HEK293T (cell line): ENCODE measurements around the gene JAZF1.

Experiments
- ARNT ChIP-seq: fragments of 450-650 bp; IDR thresholded peaks from 2 replicates; pipeline ENCODE4 v1.6.1; 2017; ENCODE audit warnings: mild to moderate bottlenecking
- BHLHE40 ChIP-seq: fragments of 450-650 bp; IDR thresholded peaks from 2 replicates; pipeline ENCODE4 v1.6.1; 2016; ENCODE audit warnings: mild to moderate bottlenecking, moderate library complexity, borderline replicate concordance
- ELF4 ChIP-seq: fragments of 450-650 bp; IDR thresholded peaks from 2 replicates; pipeline ENCODE4 v1.6.1; 2017; ENCODE audit warnings: antibody characterized with exemption
- FOXA1 ChIP-seq: fragments of 450-650 bp; IDR thresholded peaks from 2 replicates; pipeline ENCODE4 v1.6.1; 2016; ENCODE audit warnings: mild to moderate bottlenecking
- FOXK2 ChIP-seq: fragments of 450-650 bp; IDR thresholded peaks from 2 replicates; pipeline ENCODE4 v1.6.1; 2016; ENCODE audit warnings: mild to moderate bottlenecking
- FOXM1 ChIP-seq: fragments of 450-650 bp; IDR thresholded peaks from 2 replicates; pipeline ENCODE4 v1.6.1; 2017; ENCODE audit warnings: mild to moderate bottlenecking, borderline replicate concordance
- HDGF ChIP-seq: fragments of 450-650 bp; IDR thresholded peaks from 2 replicates; pipeline ENCODE4 v1.6.1; 2017; ENCODE audit warnings: antibody characterized with exemption, borderline replicate concordance
- L3MBTL2 ChIP-seq: fragments of 450-650 bp; conservative IDR thresholded peaks from 2 replicates; pipeline ENCODE4 v1.6.1; 2016; ENCODE audit warnings: mild to moderate bottlenecking
- NFRKB ChIP-seq: fragments of 450-650 bp; IDR thresholded peaks from 2 replicates; pipeline ENCODE4 v1.6.1; 2016; ENCODE audit warnings: mild to moderate bottlenecking, moderate library complexity
- SP1 ChIP-seq: fragments of 450-650 bp; IDR thresholded peaks from 2 replicates; pipeline ENCODE4 v1.6.1; 2017
- SUZ12 ChIP-seq: fragments of 450-650 bp; IDR thresholded peaks from 2 replicates; pipeline ENCODE4 v1.6.1; 2016; ENCODE audit warnings: mild to moderate bottlenecking
- TARDBP ChIP-seq: fragments of 450-650 bp; IDR thresholded peaks from 2 replicates; pipeline ENCODE4 v1.6.1; 2016
- ZNF384 ChIP-seq: fragments of 450-650 bp; IDR thresholded peaks from 2 replicates; pipeline ENCODE4 v1.6.1; 2016
- TF ChIP-seq, protein P1 (sequence below): fragments of 450-650 bp; IDR thresholded peaks from 2 replicates; pipeline ENCODE4 v1.6.1; 2016

DNA sequence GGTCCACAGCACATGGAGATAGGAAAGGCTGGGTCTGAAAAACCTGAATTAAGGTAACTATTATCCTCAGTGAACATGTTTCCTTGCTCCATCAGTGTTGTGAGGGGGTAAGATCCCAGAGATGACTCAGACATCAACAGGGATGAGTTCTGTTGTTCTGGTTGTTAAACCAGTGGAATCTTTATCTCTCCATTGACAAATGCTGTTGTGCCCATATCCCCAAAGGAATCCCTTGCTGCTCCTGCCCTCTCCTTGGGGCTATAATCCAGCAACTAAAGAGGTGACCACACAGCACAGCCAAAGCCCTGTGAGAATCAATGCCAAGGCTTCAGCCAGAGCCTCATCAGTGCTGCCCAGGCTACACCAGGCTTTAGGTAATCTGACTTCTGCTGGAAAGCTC lies 113.4 kb downstream of the JAZF1 start:
- TF ChIP-seq FOXM1 (no peak), NFRKB (no peak), SP1 (no peak), FOXA1 (no peak), FOXK2 (no peak), SUZ12 (no peak), ARNT (no peak), ELF4 (no peak), HDGF (no peak), L3MBTL2 (no peak), TARDBP (no peak), BHLHE40 (no peak), ZNF384 (no peak)
- TF ChIP-seq, protein P1, sequence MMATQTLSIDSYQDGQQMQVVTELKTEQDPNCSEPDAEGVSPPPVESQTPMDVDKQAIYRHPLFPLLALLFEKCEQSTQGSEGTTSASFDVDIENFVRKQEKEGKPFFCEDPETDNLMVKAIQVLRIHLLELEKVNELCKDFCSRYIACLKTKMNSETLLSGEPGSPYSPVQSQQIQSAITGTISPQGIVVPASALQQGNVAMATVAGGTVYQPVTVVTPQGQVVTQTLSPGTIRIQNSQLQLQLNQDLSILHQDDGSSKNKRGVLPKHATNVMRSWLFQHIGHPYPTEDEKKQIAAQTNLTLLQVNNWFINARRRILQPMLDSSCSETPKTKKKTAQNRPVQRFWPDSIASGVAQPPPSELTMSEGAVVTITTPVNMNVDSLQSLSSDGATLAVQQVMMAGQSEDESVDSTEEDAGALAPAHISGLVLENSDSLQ = no peak
